HG03139 (cell line): Measurements from ENCODE around the gene MICAL3.
"Not testable (repeated sequence)": the region's sequence is repeated elsewhere in the genome, so short reads cannot be mapped to it uniquely, and the experiment has no call there.

Experiments used
- ATAC-seq: cut with Tn5 transposase; IDR thresholded peaks from one replicate; pipeline ENCODE4 v1.9.1; 2021; ENCODE audit not compliant: unreplicated experiment

MICAL3 gene

GRCh38 chr22:18001040-18001893, 23.1 kb downstream of the MICAL3 start:
- no peak for ATAC-seq

- ATAC-seq: no peak
These were observed 23.8 kb downstream of the MICAL3 start for GRCh38 chr22:18000441-18001039.

GRCh38 chr22:17999851-18000250, 24.5 kb downstream of the MICAL3 start:
- no peak for ATAC-seq

- no peak for ATAC-seq
These were observed 25.4 kb downstream of the MICAL3 start for GRCh38 chr22:17998913-17999312.

- no peak for ATAC-seq
These were observed 26.9 kb downstream of the MICAL3 start for GRCh38 chr22:17997456-17997855.

- not testable (repeated sequence) for ATAC-seq
These were observed 29.1 kb downstream of the MICAL3 start for GRCh38 chr22:17995256-17995655.

- ATAC-seq: no peak
These were observed 29.8 kb downstream of the MICAL3 start for GRCh38 chr22:17994424-17995108.

GRCh38 chr22:17992976-17993375, 31.4 kb downstream of the MICAL3 start:
- not testable (repeated sequence) for ATAC-seq

GRCh38 chr22:17991992-17992391, 32.4 kb downstream of the MICAL3 start:
- not testable (repeated sequence) for ATAC-seq

- ATAC-seq: no peak
These were observed 33.4 kb downstream of the MICAL3 start for GRCh38 chr22:17990942-17991341.

GRCh38 chr22:17990147-17990546, 34.2 kb downstream of the MICAL3 start:
- ATAC-seq: no peak

- ATAC-seq: no peak
These were observed 35.4 kb downstream of the MICAL3 start for GRCh38 chr22:17988800-17989513.

GRCh38 chr22:17985606-17986005, 38.8 kb downstream of the MICAL3 start:
- ATAC-seq: no peak

GRCh38 chr22:17985071-17985470, 39.3 kb downstream of the MICAL3 start:
- ATAC-seq: not testable (repeated sequence)

GRCh38 chr22:17984114-17984513, 40.2 kb downstream of the MICAL3 start:
- ATAC-seq: no peak

GRCh38 chr22:17982572-17983141, 41.7 kb downstream of the MICAL3 start:
- ATAC-seq: no peak

- ATAC-seq: no peak
These were observed 42.9 kb downstream of the MICAL3 start for GRCh38 chr22:17981497-17981896.

GRCh38 chr22:17980638-17981051, 43.7 kb downstream of the MICAL3 start:
- no peak for ATAC-seq

- ATAC-seq: no peak
These were observed 44.3 kb downstream of the MICAL3 start for GRCh38 chr22:17980015-17980590.

GRCh38 chr22:17978027-17978426, 46.3 kb downstream of the MICAL3 start:
- ATAC-seq: no peak
